HuH-7 (cell line): ENCODE data around the gene CYP19A1.
A peak's percentile ranks its signal among the peaks of the same experiment; 100 is the strongest.

ENCODE experiments used
- DNase-seq: peaks from one replicate; pipeline ENCODE4 v3.0.0; 2011; ENCODE audit warnings: low spot score

Gene CYP19A1

DNA sequence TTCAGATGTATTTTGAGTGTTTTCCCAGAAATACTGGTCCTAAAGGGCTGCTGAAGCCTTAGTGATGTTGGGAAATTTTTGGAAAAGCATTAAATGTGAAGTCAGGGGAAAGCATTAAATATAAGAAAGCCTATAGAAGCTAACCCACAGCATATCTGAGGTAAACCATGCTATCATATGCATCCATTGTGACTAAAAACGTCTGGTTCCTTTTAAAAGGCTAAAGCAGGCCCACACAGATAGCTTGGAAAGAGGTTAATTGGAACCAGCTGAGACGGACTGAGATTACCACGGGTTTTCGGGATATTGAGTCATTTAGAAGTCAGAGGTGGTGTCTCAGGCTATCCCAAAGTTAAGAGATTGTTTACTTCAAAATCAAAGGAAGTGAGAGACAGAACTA lies 78.2 kb downstream of the CYP19A1 start:
- no peak for DNase-seq

DNA sequence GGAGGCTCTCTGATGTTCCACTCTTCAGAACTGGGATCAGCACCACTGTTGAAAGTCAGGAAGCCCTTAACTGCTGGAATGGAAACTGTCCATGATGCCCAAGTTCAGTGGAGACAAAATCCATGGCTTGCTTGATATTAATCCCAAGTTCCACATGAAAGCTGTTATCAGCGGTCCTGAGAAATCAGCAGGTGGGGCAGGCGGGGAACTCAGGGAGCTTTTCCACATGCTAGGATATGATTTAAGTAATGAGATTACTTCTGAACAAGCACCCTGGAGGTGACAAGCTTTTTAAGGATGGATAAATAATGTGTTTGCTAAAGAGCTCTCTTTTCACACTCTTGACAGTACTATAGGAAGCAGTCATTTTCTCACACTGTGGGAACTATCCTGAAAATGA lies 82.9 kb downstream of the CYP19A1 start:
- no peak for DNase-seq

DNA sequence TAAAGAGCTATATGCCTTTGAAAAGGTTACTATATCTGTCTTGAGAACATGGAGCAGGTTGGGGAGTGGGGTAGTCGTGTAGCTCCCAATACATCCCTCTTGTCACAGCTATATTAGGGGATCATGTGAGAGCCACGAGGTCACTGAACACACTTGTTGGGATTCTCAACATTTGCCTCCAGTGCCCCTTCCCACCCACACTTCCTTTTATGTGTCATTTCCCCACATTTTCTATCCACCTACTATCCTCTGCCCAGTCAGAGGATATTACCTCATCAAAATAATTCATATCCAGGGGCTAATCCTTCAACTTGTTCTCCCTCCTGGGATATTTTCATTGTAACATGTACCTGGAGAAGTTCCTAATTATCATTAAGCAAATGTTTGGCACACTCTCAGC lies 85.0 kb downstream of the CYP19A1 start:
- no peak for DNase-seq

DNA sequence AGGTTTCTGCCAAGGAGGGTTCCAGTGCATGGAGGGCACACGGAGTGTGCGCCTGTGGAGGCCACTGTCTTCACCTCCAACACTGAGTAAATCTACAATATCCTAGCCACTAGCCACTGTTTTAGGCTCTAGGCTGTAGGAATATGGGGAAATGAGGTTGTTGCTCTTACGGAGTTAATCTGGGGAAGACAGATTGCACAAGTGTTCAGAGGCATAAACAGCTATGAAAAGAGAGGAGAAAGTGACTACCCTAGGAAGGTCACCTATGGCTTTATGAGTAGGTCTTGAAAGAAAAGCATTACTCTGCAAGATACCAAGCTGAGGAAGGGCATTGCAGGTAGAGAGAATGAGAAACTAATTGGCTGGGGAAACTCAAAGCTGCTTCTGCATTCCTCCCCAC lies 85.7 kb downstream of the CYP19A1 start:
- DNase-seq, result no peak

DNA sequence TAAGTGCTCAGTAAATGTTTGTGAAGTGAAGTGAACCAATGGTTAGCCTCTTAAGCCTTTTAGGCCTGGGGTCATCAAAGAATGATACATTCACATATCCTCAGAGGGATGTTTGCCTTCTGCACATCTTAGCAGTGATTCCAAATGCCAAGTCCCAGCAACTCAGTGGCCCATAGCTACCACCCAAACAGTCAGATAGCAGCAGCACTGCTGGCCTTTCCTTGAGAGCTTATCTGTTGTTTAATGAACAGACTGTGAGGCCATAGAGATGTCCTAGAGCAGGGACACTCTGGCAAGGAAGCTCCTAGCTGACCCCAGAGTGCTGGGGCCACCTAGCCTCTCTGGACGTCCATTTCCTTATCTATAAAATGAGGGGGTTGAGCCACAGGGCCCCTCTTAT lies 86.8 kb downstream of the CYP19A1 start:
- DNase-seq, result no peak

DNA sequence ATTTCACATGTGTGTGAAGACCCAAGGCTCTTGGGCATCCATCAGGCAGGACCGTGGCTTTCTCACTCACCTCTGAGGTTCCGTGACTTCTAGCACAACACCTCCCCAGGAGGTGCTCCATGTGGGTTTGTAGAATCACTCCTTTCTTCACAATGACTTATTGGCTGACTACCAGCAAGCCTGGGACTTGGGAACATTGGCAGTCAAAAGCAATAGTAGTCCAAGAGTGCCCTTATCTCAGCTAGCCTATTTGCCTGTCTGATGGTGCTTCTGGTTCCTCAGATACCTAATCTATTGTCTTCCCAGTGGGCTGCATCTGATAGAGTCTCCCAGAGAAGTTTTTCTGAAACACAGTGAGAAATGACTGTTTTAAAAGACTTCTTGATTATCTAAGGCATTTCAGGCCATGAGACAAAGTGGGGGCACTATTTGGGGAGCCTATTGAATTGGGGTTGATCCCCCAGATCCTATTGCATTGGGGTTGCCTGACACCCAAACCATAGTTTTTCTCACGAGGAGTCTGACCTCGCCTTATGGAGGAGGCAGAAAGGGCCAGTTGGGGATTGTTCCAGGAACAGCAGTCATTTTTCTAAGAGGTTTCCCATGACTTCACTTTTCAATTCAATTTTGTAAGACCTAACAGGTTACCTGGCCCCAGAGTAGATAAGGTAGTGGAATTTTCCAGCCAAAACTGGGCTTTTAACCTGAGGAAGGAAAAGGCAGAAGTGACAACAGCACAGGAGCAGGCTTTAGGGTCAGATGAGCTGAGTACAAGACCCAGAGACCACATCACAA lies 88.0 kb downstream of the CYP19A1 start:
- no peak for DNase-seq

DNA sequence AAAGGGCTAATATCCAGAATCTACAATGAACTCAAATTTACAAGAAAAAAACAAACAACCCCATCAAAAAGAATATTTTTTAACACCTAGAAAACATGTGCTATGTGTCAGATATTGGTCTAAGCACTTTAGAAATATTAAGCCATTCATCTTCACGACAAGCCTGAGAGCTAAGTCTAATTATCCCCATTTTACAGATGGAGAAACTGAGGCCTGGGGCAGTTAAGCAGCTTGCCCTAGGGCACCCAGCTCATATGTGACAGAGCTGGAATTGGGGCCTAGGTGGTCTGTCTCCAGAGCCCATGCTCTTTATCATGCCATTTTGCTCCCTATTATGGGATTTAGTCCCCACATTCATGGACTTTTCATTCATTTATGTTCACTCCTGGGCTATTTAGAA lies 92.8 kb downstream of the CYP19A1 start:
- DNase-seq, result no peak

DNA sequence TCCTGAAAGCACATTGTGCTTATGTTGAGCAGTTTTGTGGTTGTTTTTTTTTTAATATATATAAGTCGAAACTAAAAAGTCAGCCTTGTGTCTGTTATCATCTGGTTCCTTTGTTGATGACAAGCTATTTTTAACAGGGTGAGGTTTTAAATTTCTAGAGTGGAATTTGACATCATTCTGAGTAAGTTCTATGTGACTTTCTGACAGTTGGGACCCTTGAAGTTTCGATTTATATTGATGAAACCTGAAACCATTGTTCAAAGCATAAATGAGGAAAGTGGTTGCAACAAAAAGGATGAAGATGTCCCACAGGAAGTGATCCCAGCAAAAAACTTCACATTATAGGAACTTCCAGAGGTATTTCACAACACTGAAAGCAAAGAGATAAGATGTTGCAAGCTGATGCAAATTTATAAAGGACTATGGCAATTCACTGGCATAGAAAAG lies 94.0 kb downstream of the CYP19A1 start:
- DNase-seq, result no peak

DNA sequence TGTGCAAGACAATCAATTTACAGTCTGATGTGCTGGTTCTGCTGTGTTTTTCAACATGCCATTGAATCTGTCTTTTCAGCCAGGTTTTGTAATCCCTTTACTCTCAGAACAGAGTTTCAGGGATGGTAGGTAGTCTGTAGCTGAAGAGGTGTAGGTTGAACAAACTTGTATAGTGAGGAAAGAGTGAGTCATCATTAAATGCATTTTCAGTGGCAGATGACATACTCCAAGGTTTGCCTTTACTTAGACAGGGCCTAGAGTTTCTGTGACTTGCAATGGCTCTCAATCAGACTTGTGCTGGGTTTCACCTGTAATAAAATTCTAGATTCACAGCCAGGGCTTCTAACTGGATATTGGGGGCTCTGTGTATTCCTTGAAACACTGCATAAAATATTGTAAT lies 94.6 kb downstream of the CYP19A1 start:
- DNase-seq, result no peak

DNA sequence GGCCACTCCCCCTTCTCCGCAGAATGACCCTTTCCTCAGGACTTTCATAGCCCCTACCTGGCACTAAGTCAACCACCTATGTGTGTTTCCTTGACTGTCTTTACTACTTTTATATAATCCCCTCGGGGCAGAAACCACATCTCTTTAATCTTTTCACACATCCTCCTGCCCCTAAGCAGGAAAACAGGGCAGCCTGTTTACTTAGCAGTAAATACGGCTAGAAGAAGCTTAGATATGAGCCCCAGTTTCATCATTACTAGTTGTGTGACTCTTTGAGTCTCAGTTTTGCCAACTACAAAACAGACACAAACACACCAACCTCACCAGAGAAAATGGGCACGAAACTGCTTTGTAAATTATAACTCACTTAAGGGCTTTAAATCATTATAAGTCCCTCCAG lies 98.3 kb downstream of the CYP19A1 start:
- DNase-seq, result no peak

DNA sequence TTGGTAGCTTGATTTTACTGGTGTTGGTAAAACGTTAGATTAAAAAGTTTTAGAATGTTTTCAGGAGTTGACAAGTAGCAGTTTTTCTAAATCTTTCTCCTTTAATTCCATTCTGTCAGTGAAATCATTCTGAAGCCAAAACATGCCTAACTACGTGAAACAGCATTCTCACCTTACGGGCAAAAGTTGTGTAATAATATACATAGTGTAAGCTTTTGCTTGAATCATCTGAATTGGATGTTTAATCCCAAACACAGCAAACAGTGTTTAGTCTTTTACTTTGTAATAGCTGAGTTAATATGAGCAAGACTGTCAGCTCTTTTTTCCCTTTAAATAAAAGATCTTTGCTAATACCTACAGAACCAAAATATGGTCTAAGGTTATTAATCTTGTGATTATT lies 100.6 kb downstream of the CYP19A1 start:
- DNase-seq, result no peak

DNA sequence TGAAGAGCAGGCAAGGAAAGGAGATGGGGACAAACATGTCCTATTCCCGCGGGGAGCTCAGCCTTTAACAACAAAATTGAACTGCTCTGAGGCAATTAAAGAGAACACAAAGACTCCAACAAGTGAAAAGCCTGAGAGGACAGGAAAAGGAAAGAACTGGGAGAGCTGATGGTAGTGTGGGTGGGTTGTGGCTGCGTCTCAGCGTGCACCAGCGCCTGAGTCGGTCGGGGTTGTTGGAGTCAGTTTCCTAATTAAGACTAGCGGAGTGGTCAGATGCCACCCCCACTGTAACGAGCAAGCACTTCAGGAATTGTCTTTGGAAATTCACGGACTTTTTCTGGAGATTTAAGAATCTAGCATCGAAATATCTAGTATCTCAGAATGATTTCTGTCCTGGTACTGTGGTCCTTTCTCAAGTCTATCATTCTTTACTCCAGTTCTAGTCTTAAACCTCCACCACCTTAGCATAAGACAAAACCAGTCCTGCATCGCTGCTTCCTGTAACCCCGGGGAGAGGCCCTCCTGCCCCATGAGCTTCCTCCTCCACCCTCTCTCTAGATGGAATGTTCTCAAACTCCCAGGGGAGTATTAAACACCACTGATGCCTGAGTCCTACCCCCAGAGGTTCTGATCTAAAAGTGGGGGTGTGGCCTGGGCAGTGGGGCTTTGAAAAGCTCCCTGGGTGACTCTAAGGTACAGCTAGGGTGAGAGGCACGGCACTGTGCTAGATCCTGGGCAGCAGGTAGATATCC lies 104.0 kb downstream of the CYP19A1 start:
- DNase-seq, result no peak

DNA sequence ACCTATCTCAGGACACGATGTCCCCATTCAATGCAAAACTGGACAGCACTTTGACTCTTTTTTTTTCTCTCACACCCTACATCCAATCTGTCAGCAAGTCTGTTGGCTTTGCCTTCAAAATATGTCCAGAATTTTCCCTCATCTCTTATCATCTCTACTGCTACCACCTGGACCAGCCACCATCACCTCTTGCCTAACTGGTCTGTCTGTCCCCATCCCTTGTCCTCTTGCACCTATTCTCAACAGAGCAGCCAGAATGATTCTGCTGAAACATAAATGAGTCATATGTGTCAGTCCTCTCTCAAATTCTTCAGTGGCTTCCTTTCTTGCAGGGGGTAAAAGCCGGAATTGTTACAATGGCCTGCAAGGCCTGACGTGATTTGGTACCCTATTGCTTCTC lies 105.8 kb downstream of the CYP19A1 start:
- no peak for DNase-seq

DNA sequence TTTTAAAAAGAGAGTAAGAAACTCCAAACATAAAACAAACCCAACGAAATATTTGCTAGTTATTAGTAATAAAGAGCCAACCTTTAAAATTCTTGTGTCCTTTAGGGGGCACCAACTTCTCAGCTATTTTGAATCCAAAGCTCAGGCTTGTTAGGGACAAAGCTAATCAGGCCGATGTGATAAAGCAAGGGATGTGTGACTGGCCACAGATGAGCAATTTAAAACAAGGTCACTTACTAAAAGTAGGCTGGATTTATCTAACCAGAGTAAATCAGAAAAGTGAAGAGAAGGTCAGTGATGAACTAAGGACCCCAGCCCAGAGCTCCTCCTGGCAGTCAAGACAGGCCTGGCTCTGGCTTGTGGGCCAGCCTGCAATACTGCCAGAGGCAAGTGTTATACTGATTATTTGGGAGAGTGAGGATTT lies 108.5 kb downstream of the CYP19A1 start:
- peak; percentile 21 for DNase-seq

DNA sequence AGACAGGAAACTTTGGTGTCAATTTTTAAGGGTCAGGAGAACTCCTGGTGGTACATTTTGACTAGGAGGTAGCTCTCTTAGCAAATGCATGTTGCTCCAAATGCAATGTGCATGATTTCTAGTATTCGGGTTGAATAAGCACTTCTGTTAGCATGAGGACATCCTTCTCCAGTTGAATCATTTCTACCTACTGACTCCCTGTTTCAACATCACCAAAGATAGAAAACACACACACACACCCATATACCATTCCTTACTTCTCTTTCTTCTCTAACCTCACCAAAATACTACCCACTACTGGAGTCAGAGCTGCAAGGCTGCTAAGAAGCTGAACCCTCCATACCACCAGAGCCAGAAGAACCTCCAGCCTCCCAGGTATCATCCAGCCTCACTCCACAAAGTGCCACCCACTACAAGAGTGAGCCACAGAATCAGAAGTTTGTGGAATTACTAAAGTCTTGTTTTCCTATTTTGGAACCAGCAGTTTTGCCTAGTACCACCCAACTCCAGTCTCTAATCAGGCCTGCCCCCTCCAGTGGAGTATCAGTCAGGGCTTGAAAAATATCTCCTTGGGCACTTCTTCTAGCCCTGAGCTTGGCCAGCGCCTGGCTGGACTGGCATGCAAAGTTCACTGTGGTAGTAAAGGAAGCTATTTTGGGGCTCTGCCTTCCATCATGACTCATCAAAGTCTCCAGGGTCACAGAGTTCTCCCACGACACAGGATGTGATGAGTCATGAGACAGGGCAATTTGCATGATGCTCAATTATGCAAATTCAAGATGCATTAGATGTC lies 110.3 kb downstream of the CYP19A1 start:
- DNase-seq, result no peak

DNA sequence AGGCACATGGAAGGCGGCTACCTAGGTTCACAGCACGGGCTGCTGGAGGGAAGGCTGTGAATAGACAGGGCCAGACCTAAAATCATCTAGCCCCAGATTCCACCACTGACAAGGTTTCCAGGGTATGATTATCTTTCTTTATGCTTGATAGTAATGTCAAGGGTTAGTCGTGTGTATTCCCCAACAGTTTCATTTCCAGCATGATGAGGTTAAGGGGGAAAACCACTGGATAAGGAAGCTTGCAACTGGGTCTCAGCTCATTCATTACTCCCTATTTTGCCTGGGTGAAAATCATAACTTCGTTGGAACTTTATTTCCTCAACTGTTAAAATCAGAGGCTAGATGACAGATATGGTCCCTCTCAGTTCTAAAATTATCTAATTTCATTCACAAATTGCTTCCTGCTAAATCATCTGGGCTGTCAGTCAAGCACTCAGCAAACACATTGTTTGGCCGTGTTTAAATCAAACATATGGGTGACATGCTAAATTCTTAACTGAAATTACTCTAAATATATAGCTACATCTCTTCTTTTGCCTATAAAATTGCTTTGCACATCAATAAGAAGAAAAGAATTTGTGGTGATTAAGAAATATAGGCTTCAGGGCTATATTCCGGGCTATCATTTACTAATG lies 111.7 kb downstream of the CYP19A1 start:
- no peak for DNase-seq

DNA sequence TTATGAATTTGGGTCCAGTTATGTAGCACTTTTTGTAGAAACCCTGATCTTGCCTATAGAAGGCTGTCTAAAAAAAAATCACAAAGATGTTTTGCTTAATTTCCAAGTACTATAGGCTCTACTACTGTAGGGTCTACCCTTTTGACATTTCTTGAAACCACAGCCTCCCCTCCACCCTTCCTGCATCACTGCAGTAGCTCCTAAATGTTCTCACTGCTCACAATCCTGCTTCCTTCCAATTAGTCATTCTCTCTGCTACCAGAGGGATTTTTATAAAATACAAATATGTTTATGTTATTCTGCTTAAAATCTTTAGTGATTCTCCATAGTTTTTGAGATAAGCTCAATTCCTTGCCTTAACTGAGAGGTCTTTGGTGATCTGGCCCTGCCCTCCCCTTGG lies 114.0 kb downstream of the CYP19A1 start:
- DNase-seq, result no peak

DNA sequence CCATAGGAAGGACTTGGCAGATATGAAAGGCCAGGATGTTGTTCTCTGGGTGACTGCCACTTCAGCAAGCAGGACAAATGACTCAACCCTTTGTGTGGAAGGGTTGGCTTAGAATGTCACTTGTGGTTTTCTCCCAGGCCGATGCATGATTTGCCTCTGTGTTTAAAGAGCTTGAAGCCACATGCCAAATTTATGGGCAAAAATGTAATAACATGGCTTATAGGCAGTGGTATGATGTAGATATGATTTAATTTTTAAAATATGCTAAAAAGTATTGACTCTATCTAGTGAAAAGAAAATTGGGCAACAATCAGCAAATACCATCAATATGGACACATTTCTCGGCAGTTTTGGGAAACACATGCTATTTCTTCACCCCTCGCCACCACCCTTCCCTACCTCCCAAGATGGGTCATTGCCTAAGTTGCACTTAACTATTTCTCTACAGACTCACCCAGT lies 114.6 kb downstream of the CYP19A1 start:
- DNase-seq, result no peak

DNA sequence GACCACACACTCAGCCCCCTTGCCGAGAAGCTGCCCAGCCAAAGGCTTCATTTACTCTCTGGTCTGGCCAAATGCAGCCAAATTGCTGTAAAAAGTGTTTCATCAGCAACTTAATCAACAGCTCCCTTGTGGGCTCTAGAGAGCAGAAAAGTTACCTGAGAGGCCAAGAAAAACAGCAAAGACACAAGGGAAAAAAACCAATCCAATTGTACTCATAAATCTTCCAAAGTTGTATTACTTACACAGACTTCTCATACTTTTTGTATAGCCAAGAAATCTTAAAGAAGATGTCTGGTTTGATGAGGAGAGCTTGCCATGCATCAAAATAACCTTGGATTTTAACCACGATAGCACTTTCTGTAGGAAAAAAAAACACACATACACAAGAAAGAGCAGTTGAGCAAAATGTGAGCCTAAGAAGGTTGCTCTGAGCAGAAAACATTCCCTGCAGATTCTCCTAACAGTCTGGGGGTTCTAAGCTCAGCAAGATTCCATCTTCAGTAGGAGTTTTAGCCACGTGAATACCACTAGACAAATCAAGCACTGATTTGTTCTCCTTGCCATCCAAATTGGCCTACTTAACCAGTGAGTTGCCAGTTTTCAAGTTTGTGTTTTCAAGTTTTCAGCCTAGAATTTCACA lies 120.0 kb downstream of the CYP19A1 start:
- no peak for DNase-seq

DNA sequence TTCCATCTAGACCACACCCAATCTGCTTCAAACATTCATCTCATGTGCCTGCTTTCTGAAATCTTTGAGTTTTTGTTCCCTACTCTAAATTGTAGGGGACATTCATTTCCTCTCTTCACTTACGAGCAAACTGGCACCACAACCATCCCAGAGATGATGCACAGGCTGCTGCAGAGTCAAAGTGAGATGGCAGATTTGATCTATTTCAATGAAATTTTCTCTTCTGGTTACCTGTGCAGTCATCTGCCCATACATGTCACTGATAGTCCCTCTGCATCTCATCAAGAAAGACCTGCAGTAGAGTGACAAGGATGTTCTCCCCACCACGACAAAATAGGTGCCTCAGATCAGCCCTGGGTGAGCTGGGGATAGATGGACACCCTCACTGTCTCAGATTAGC lies 125.5 kb downstream of the CYP19A1 start:
- no peak for DNase-seq

DNA sequence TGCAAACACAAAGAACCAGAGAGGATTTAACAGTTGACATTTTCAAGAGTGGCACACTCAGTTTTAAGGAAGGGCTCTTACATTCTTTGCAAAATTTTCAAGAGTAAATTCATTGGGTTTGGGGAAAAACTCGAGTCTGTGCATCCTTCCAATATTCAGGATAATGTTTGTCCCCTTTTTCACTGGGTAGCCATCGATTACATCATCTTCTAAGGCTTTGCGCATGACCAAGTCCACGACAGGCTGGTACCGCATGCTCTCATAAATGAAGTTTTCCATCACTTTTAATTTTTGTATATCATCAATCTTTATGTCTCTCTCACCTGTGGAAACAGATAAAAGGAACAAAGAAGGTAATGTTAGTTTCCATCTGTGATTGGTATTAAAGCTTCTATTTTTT lies 126.2 kb downstream of the CYP19A1 start:
- no peak for DNase-seq
